HEK293 (cell line): ENCODE measurements around the gene WIPI1.
A peak's percentile ranks its signal among the peaks of the same experiment; 100 is the strongest.

Experiments
- AEBP2 ChIP-seq: fragments of 450-650 bp; formaldehyde crosslinking; IDR thresholded peaks from 2 replicates; pipeline ENCODE4 v1.5.1; 2016; ENCODE audit warnings: missing biosample characterization, missing genetic modification characterization, borderline replicate concordance
- BCL11A ChIP-seq: fragments of 450-650 bp; formaldehyde crosslinking; IDR thresholded peaks from 2 replicates; pipeline ENCODE4 v1.5.1; 2016; ENCODE audit warnings: low read depth, missing biosample characterization, missing genetic modification characterization
- FEZF1 ChIP-seq: fragments of 450-650 bp; formaldehyde crosslinking; IDR thresholded peaks from 2 replicates; pipeline ENCODE4 v1.5.1; 2016; ENCODE audit warnings: missing biosample characterization, missing genetic modification characterization
- GLI2 ChIP-seq: fragments of 450-650 bp; formaldehyde crosslinking; IDR thresholded peaks from 2 replicates; pipeline ENCODE4; 2017; ENCODE audit warnings: missing biosample characterization, missing genetic modification characterization, low read depth, borderline replicate concordance
- INSM2 ChIP-seq: fragments of 450-650 bp; formaldehyde crosslinking; IDR thresholded peaks from 2 replicates; pipeline ENCODE4 v1.5.1; 2016; ENCODE audit warnings: missing biosample characterization, missing genetic modification characterization
- KLF16 ChIP-seq: fragments of 450-650 bp; formaldehyde crosslinking; IDR thresholded peaks from 2 replicates; pipeline ENCODE4 v1.5.1; 2017; ENCODE audit warnings: missing biosample characterization, missing genetic modification characterization
- KLF7 ChIP-seq: fragments of 450-650 bp; formaldehyde crosslinking; IDR thresholded peaks from 2 replicates; pipeline ENCODE4 v1.5.1; 2016; ENCODE audit warnings: missing biosample characterization, missing genetic modification characterization, borderline replicate concordance
- KLF9 ChIP-seq: fragments of 450-650 bp; formaldehyde crosslinking; IDR thresholded peaks from 2 replicates; pipeline ENCODE4 v1.5.1; 2016; ENCODE audit warnings: missing biosample characterization, missing genetic modification characterization, low read depth
- ZBTB20 ChIP-seq: fragments of 450-650 bp; formaldehyde crosslinking; IDR thresholded peaks from 2 replicates; pipeline ENCODE4 v1.5.1; 2016; ENCODE audit warnings: missing biosample characterization, missing genetic modification characterization
- ZBTB44 ChIP-seq: fragments of 450-650 bp; IDR thresholded peaks from 2 replicates; pipeline ENCODE4 v1.5.1; 2018; ENCODE audit warnings: missing biosample characterization, mild to moderate bottlenecking, missing genetic modification characterization
- ZBTB48 ChIP-seq: fragments of 450-650 bp; formaldehyde crosslinking; IDR thresholded peaks from 2 replicates; pipeline ENCODE4 v1.5.1; 2016; ENCODE audit warnings: missing biosample characterization, missing genetic modification characterization
- ZFP69B ChIP-seq: fragments of 450-650 bp; formaldehyde crosslinking; IDR thresholded peaks from 2 replicates; pipeline ENCODE4 v1.5.1; 2016; ENCODE audit warnings: missing biosample characterization, missing genetic modification characterization
- ZIC2 ChIP-seq: fragments of 450-650 bp; formaldehyde crosslinking; IDR thresholded peaks from 2 replicates; pipeline ENCODE4 v1.5.1; 2016; ENCODE audit warnings: missing biosample characterization, missing genetic modification characterization
- ZNF155 ChIP-seq: fragments of 450-650 bp; formaldehyde crosslinking; IDR thresholded peaks from 2 replicates; pipeline ENCODE4 v1.5.1; 2016; ENCODE audit warnings: missing biosample characterization, missing genetic modification characterization
- ZNF354C ChIP-seq: fragments of 450-650 bp; formaldehyde crosslinking; IDR thresholded peaks from 2 replicates; pipeline ENCODE4 v1.5.1; 2016; ENCODE audit warnings: missing biosample characterization, missing genetic modification characterization, low read depth, borderline replicate concordance
- ZNF398 ChIP-seq: fragments of 450-650 bp; formaldehyde crosslinking; IDR thresholded peaks from 2 replicates; pipeline ENCODE4 v1.5.1; 2017; ENCODE audit warnings: missing biosample characterization, missing genetic modification characterization
- ZNF423 ChIP-seq: fragments of 450-650 bp; formaldehyde crosslinking; IDR thresholded peaks from 2 replicates; pipeline ENCODE4 v1.5.1; 2016; ENCODE audit warnings: missing biosample characterization, missing genetic modification characterization
- ZNF555 ChIP-seq: fragments of 450-650 bp; formaldehyde crosslinking; conservative IDR thresholded peaks from 2 replicates; pipeline ENCODE4 v1.5.1; 2017; ENCODE audit warnings: missing biosample characterization, mild to moderate bottlenecking, missing genetic modification characterization, inconsistent platforms
- ZNF561 ChIP-seq: fragments of 450-650 bp; IDR thresholded peaks from 2 replicates; pipeline ENCODE4 v1.5.1; 2018; ENCODE audit warnings: missing biosample characterization, missing genetic modification characterization, borderline replicate concordance
- ZNF670 ChIP-seq: fragments of 450-650 bp; formaldehyde crosslinking; IDR thresholded peaks from 2 replicates; pipeline ENCODE4 v1.5.1; 2016; ENCODE audit warnings: missing biosample characterization, missing genetic modification characterization, low read depth
- ZNF792 ChIP-seq: fragments of 450-650 bp; formaldehyde crosslinking; IDR thresholded peaks from 2 replicates; pipeline ENCODE4 v1.5.1; 2016; ENCODE audit warnings: missing biosample characterization, missing genetic modification characterization
- ZXDB ChIP-seq: fragments of 450-650 bp; formaldehyde crosslinking; IDR thresholded peaks from 2 replicates; pipeline ENCODE4 v1.5.1; 2016; ENCODE audit warnings: missing biosample characterization, missing genetic modification characterization
- TF ChIP-seq, protein P1 (sequence below): fragments of 450-650 bp; formaldehyde crosslinking; IDR thresholded peaks from 2 replicates; pipeline ENCODE4 v1.5.1; 2017; ENCODE audit warnings: missing biosample characterization, missing genetic modification characterization
- TF ChIP-seq, protein P2 (sequence below): fragments of 450-650 bp; formaldehyde crosslinking; IDR thresholded peaks from 2 replicates; pipeline ENCODE4 v1.5.1; 2016; ENCODE audit warnings: missing biosample characterization, missing genetic modification characterization
- TF ChIP-seq, protein P3 (sequence below): fragments of 450-650 bp; formaldehyde crosslinking; IDR thresholded peaks from 2 replicates; pipeline ENCODE4 v1.5.1; 2017; ENCODE audit warnings: missing biosample characterization, missing genetic modification characterization
- TF ChIP-seq, protein P4 (sequence below): fragments of 450-650 bp; formaldehyde crosslinking; IDR thresholded peaks from 2 replicates; pipeline ENCODE4 v1.5.1; 2016; ENCODE audit warnings: missing biosample characterization, missing genetic modification characterization

Gene WIPI1

DNA sequence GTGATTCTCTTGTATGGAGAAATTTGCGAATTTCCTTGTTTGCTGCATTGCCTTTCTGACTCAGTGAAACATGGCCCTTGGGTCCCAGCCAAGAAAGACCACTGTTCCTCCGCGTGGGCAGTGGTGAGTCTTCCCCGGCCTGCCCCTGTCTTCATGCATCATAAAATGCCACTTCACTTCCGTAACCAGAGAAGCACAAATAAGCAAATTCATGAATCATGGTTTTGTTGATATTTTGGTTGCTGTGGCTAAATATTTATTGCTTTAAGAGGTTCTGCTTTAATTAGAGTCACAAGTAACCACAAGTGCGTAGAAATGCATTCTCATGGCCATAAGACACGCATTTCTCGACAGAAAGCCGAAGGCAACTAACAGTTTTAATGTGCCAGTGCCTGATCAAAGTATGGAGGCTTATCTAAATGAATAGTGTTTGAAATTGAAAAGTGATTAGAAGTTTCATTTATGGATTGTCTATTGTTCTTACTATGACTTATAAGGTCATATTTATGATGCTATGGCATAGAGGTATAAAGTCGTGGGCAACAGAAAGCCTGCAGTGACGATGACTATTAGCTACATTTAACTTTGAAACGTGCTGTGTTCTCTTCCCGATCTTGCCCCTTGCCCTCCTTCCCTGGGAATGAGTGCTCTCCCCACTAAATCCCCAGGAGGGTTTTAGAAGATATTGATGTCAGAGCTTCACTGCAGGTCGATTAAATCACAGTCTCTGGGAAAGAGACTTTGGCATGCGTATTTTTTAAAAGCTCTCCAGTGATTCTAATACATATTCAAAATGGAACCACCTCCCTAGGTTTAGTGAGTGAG lies 76.0 kb downstream of the WIPI1 start (continued):
- TF ChIP-seq ZNF155 (tag by site-specific recombination) = no peak
- TF ChIP-seq, protein P1, sequence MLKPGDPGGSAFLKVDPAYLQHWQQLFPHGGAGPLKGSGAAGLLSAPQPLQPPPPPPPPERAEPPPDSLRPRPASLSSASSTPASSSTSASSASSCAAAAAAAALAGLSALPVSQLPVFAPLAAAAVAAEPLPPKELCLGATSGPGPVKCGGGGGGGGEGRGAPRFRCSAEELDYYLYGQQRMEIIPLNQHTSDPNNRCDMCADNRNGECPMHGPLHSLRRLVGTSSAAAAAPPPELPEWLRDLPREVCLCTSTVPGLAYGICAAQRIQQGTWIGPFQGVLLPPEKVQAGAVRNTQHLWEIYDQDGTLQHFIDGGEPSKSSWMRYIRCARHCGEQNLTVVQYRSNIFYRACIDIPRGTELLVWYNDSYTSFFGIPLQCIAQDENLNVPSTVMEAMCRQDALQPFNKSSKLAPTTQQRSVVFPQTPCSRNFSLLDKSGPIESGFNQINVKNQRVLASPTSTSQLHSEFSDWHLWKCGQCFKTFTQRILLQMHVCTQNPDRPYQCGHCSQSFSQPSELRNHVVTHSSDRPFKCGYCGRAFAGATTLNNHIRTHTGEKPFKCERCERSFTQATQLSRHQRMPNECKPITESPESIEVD (tag by site-specific recombination) = peak; percentile 94
- TF ChIP-seq ZNF354C (tag by site-specific recombination) = no peak
- 0 out of 2 replicates have a peak, but pooled peaks have one; percentile 43 for TF ChIP-seq KLF7 (tag by site-specific recombination)
- TF ChIP-seq ZIC2 (tag by site-specific recombination) = peak; percentile 31; the same call in 1 of the 2 replicates
- TF ChIP-seq ZBTB20 (tag by site-specific recombination) = peak; percentile 50
- peak; percentile 84 for TF ChIP-seq ZXDB (tag by site-specific recombination)
- TF ChIP-seq AEBP2 = no peak
- no peak for TF ChIP-seq ZNF423 (tag by site-specific recombination)
- peak; percentile 14; the same call in 1 of the 2 replicates for TF ChIP-seq ZBTB48 (tag by site-specific recombination)
- peak; percentile 99 for TF ChIP-seq BCL11A
- no peak for TF ChIP-seq ZNF670 (tag by site-specific recombination)
- TF ChIP-seq, protein P2, sequence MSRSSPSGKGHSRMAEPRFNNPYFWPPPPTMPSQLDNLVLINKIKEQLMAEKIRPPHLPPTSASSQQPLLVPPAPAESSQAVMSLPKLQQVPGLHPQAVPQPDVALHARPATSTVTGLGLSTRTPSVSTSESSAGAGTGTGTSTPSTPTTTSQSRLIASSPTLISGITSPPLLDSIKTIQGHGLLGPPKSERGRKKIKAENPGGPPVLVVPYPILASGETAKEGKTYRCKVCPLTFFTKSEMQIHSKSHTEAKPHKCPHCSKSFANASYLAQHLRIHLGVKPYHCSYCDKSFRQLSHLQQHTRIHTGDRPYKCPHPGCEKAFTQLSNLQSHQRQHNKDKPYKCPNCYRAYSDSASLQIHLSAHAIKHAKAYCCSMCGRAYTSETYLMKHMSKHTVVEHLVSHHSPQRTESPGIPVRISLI (tag by site-specific recombination) = peak; percentile 81
- TF ChIP-seq, protein P3, sequence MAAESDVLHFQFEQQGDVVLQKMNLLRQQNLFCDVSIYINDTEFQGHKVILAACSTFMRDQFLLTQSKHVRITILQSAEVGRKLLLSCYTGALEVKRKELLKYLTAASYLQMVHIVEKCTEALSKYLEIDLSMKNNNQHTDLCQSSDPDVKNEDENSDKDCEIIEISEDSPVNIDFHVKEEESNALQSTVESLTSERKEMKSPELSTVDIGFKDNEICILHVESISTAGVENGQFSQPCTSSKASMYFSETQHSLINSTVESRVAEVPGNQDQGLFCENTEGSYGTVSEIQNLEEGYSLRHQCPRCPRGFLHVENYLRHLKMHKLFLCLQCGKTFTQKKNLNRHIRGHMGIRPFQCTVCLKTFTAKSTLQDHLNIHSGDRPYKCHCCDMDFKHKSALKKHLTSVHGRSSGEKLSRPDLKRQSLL (tag by site-specific recombination) = no peak
- TF ChIP-seq, protein P4, sequence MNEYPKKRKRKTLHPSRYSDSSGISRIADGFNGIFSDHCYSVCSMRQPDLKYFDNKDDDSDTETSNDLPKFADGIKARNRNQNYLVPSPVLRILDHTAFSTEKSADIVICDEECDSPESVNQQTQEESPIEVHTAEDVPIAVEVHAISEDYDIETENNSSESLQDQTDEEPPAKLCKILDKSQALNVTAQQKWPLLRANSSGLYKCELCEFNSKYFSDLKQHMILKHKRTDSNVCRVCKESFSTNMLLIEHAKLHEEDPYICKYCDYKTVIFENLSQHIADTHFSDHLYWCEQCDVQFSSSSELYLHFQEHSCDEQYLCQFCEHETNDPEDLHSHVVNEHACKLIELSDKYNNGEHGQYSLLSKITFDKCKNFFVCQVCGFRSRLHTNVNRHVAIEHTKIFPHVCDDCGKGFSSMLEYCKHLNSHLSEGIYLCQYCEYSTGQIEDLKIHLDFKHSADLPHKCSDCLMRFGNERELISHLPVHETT (tag by site-specific recombination) = peak; percentile 99
- TF ChIP-seq INSM2 = peak; percentile 100
- peak; percentile 75 for TF ChIP-seq ZNF398 (tag by site-specific recombination)
- TF ChIP-seq ZFP69B (tag by site-specific recombination) = peak; percentile 82
- TF ChIP-seq KLF9 (tag by site-specific recombination) = 0 out of 2 replicates have a peak, but pooled peaks have one; percentile 32
- no peak for TF ChIP-seq ZNF555 (tag by site-specific recombination)
- peak; percentile 58; the same call in 1 of the 2 replicates for TF ChIP-seq ZNF561 (tag by site-specific recombination)
- TF ChIP-seq FEZF1 (tag by site-specific recombination) = peak; percentile 77
- TF ChIP-seq GLI2 (tag by site-specific recombination) = peak; percentile 92; the same call in 1 of the 2 replicates
- TF ChIP-seq KLF16 (tag by site-specific recombination) = 0 out of 2 replicates have a peak, but pooled peaks have one; percentile 18
- no peak for TF ChIP-seq ZNF792 (tag by site-specific recombination)
- peak; percentile 94 for TF ChIP-seq ZBTB44 (tag by site-specific recombination)
